HG02623 (cell line): ENCODE results near the gene OSBPL3.
"Not testable (repeated sequence)": the region's sequence is repeated elsewhere in the genome, so short reads cannot be mapped to it uniquely, and the experiment has no call there.

Source experiments
- ATAC-seq: cut with Tn5 transposase; IDR thresholded peaks from one replicate; pipeline ENCODE4 v1.9.1; 2021; ENCODE audit warnings: moderate library complexity; ENCODE audit not compliant: unreplicated experiment

The OSBPL3 gene

DNA sequence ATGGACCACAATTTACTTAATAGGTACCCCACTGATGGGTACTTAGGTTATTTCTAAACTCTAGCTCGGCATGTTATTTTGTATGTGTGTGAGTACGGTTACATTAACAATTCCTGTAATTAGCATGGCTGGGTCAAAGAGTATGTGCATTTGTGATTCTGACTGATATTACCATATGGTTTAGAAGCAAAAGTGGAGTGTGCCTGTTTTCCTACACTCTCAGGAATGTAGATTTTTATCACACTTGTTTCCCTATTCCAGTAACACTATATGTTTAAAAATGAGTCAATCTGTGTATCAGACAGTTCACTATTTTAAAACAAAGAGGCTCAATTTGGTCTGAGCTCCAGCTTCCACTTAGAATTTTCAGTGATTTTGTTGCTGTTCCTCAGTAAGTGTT lies 178.1 kb downstream of the OSBPL3 start:
- no peak for ATAC-seq

DNA sequence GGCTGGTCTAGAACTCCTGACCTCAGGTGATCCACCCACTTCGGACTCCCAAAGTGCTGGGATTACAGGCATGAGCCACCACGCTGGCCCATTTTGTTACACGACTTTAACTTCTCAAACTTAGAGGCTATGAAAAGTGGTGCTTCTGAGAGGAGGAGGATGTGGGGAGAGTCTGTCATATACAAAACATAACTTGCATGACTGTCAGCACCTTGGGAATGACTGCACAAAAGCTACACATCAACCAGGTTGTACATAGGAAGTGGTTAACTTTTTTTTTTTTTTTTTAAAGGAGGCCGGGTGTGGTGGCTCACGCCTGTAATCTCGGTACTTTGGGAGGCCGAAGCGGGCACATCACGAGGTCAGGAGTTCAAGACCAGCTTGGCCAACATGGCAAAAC lies 179.3 kb downstream of the OSBPL3 start:
- ATAC-seq, result no peak

DNA sequence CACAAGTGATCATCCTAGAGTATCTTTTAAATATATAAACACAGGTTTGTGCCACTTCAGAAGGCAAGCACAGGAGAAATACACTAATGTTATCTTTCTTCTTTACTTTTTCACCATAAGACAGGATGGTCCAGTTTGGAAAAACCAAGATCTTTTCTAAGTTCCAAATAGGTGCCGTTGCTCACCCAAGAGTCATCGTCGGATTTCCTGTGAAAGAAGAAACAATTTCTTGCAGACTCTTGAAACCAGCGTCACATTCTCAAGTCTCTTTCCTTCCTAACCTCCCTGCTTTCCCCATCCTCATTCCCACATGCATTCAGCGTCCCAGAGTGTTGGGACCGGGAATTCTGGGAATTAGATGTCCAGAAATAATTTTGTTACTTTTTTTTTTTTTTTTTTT lies 179.9 kb downstream of the OSBPL3 start:
- no peak for ATAC-seq

DNA sequence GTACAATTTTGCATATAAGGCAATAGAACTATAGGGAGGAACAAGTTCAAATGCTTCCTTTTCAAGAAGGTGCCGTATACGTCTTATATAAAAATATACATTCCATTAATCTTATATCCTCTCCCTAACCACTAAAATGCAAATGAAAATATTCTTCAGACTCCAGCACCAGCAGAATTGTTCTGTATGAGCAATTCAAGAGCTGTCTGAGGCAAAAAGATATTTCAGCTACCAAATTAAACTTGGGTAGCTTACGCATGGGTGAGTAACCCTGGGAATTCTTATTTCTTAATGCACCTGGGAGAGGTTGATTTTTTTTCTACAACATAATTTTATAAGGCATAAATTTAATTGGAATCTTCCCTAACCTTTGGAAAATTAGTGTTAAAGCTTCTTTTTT lies 180.5 kb downstream of the OSBPL3 start:
- ATAC-seq, result no peak

DNA sequence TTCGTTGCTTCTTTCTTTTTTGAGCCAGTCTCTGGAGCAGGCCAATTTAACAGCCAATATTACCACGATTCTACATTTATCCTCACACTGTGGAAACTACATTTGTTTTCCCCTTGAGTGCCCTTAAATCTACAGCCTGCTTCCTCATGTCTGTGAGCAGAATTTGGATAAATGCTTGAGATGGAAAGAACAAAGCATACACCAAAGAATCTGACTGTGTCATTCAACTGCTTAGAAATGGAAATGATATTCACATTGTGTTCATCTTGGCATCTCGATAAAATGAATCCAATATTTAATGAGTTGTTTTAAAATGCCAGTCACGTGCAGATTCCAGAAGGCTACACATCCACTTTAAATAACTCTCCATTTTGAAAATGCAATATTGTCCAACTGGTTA lies 181.7 kb downstream of the OSBPL3 start:
- no peak for ATAC-seq

DNA sequence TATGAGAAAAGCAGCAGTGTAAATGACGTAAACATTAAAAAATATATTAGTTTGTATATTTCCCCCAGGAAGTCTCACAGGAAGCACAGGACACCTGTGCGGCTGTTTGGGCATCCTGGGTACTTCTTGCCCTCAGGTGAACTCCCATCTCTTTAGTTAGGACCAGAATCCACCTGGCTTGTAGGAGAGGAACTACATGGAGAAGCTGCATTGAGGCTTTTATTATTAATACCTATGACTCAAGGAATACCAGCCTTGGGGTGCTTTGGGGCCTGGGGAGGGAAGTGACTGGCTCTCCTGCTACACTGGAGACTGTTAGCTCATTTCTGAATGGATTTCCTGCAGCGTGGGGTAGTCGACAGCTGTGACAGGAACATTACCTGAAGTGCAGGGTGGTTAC lies 182.7 kb downstream of the OSBPL3 start:
- no peak for ATAC-seq

DNA sequence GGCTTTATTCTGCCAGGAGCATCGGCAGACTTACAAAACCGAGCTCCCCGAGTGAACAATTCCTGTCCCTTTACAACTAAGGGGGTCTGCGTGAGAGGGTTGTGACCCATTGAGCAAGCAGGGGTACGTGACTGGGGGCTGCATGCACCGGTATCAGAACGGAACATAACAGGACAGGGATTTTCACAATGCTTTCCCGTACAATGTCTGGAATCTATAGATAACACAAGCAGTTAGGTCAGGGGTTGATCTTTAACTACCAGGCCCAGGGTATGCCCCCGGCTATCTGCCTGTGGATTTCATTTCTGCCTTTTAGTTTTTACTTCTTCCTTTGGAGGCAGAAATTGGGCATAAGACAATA lies 184.6 kb downstream of the OSBPL3 start:
- no peak for ATAC-seq

DNA sequence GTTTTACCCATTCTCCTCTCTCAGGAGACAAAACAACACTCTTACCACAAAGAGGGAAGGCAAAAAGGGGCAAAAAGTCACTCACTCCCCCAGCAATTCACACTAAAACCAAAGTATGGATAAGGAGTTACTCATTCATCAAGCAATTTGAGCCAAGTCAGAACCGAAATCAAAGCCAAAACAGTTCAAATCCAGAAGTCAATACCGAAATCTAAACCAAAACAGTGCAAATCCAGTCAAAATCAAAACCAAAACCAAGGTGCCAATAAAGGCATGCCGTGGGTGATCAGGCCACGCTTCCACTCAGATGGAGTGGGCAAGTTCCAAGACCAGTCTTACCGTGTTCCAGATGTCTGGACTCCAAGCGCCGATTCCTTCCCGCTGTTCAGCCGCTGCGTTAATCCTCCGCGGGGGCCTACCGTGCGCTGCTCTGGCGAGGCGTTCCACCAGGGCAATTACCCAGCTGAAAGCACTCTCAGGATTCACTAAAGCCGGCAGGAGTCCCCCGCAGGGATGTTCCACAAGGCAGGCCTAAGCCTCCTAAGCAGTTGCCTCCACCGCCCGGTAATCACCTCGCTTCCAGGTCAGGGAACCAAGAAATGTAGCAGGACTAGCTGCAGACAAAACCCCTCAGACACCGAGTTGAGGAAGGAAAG lies 185.1 kb downstream of the OSBPL3 start:
- not testable (repeated sequence) for ATAC-seq

DNA sequence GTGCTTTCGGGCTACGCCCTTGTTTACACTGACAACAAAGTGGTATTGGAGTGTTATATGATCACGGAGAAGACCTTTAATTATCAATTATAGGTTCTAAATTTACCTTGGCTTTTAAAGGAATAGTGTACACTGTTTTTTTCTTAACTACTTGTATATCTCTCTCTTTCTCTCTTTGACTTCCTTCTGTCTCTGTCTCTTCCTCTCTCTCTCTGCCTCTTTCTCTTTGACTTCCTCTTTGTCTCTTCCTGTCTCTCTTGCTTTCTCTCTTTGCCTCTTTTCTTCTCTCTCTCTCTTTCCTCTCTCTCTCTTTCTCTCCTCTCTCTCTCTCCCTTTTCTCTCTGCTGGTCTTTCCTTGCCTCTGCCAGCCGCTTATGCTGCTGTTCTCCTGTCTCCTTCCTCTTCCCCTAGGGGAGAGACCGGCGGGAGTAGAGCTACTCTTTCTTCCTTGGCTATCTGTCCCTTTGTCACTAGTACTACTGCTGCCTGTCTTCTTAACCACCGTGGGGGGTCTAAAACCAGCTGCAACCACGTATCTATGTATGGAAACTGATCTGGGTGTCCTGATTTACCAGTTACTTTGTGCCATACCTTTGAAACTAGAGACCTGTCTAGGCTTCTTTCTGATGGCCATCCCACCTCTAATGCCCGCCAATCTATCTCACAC lies 185.9 kb downstream of the OSBPL3 start:
- no peak for ATAC-seq

DNA sequence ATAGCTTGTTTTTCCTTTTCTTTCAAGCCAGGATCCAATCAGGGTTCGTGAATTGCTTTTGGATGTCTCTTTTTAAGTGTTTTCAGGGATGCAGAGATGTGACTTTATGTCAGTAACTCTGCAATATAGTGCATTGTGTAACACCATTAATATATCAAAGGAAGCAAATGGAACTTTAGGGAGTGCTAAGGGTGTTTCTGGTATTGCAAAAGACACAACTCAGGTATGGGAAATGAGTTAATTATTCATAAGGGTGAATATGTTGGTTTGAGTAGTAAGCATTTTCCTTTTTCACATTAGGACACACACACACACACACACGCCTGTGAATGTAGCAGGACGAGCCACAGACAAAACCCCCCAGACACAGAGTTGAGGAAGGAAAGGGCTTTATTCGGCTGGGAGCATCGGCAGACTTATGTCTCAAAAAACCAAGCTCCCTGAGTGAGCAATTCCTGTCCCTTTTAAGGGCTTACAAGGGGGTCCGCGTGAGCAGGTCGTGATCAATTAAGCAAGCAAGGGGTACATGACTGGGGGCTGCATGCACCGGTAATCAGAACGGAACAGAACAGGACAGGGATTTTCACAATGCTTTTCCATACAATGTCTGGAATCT lies 190.9 kb downstream of the OSBPL3 start:
- ATAC-seq, result no peak

DNA sequence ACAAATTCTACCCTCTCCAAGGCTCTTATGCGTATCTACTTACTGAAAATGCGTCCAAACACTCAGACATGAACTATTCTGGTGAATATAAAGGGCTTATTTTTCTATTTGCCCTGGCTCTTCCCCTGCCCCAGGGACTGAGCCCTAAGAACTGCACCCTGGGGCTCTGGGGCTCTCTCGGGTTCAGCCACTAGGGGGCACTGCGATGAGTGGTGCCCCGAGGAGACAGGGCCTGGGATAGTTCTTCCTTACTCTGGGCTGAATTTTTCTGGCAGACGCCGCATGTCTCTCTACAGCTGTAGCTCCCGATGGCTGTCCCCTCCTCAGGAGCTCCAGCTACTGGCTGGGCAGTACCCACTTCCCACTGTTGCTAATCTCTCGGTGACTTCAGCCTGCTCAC lies 191.9 kb downstream of the OSBPL3 start:
- ATAC-seq, result no peak

DNA sequence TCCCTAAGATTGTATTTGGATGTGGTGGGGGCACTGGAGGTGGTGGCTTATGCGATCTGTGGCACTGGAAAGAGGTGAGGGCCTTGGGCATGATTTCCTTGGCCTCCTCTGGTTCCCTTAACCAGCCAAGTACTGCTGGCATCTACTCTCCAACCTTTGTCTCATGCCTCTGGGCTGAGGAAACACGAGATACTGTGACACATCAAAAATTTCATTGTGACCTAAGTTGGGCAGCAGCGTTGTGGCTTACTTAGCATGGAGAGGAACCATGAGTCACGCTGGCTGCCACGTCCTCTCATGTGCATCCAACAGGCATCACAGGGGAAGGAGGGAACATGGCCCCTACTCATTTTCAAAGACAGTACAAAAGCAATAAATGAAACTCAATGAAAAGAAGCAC lies 193.0 kb downstream of the OSBPL3 start:
- no peak for ATAC-seq

DNA sequence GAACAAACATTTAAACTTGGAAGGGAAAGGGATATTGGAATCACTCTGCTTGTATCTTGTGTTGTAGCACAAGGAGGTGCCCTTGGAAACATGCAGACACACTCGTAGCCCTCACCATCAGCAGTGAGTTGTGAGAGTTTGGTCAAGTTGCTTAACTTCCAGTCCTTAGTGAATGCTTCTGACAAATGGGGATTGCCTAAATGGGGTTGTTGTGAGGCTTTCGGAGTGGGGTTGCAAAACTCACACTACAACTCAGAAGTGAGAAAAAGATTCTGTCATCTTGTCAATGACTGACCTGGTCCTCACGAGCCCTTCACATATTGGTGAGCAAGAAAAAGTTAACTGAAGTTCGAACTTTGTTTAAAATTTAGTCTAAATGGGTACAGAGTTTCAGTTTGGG lies 193.7 kb downstream of the OSBPL3 start:
- ATAC-seq, result no peak

DNA sequence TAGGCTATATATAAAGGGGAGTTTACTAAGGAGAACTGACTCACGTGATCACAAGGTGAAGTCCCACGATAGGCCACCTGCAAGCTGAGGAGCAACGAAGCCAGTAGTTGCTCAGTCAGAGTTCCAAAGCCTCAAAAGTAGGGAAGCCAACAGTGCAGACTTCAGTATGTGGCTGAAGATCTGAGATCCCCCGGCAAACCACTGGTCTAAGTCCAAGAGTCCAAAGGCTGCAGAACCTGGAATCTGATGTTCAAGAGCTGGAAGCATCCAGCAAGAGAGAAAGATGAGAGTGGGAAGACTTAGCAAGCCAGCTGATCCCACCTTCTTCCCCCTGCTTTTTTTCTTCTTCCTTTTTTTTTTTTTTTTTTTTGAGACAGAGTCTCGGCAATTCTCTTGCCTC lies 195.7 kb downstream of the OSBPL3 start:
- ATAC-seq, result no peak

DNA sequence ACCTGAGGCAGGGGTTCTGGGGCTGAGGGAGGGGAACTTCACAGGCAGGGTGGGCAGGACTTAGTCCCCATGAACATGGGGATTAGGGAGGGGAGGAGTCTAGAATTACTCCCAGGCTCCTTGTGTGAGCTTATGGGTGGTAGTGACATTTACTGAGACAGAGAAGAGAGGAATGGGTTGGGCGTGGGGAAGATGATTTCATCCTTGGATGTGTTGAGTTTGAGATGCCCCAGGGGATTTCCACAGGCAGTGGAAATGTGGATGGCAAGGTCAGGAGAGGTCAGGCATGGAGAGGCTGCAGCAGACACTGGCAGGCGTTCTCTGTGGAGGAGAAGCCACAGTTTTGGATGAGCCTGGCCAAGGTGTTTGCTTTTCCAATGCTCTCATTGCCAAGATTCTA lies 196.3 kb downstream of the OSBPL3 start:
- ATAC-seq, result no peak

DNA sequence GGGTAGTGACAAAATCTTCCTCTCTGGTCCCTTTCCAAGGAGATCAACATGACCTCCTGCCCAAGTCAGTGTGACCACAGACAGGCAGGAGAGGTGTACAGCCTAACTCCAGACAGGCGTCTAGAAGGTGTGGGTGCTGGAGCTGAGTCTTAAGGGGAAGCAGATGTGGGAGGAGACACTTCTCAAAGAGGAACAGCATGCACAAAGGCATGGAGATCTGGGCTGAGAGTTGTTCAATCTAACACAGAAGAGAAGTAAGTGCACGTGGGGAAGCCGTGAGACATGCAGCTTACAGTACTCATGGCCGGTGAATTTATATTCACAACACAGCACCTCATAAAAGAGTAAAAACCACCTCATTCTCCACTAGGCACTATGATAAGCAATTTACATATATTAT lies 198.9 kb downstream of the OSBPL3 start:
- no peak for ATAC-seq

DNA sequence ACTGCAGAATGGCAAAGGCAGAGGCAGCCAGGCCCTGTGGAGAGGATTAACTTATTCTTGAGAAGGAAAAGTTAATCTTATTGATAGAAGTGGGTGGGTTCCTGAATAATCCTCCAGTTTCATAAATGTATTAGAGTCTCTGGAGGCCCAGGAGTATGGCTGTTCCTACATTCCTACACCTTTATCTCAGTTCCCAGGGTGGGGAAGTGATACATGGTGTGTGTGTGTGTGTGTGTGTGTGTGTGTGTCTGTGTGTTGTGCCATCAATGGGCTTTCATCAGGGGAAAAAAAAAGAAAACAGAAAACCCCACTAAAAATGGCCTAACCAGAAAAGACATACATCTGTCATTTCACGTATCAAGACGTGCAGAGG lies 200.7 kb downstream of the OSBPL3 start:
- no peak for ATAC-seq

DNA sequence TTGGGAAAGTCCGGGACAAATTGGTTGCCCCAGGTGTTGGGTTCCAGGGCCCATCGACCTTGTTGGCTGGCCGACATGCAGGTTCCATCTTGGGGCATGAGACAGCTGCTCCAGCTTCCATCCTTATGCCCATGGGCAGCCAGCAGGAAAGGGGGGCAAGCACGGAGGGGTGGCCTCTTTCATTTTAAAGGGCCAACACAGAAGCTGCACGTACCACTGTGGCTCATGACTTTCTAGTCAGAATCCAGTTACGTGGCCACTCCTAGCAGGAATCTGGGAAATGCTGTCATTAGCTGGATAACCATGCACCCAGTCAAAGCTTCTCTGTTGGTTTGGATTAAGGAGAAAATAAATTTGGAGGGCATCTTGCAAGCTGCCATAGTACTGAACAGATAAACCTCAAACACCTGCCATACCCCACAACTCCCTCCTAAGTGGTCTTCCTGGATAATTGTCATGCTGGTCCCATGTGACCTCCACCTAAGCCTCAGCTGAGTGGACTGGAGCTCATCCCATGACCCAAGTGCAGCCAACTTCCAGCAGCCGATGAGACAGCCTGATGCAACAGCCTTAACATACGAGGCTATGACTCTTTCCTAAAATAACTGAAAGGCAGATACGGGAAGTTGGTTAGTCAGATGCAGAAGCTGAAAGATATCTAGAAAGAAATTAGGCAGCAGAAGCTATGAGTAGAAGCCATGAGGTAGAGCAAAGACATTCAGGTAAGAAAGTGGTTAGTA lies 201.3 kb downstream of the OSBPL3 start:
- ATAC-seq, result peak; percentile 42

DNA sequence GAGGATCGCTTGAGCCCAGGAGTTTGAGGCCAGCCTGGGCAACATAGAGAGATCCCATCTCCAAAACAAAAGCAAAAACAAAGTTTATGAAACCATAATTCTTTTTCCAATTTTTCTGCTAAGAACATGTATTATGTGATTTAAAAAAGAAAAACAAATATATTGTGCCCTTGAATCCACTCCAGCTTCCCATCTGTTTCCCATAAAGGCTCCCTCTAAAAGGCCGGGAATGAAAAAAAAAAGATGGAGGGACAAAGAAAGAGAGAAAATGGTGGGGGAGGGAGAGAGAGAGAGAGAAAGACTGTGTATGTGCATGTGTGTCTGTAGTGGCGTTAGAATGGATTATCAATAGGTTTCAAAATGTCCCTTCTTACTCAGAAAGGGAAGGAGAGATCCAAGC lies 202.2 kb downstream of the OSBPL3 start:
- ATAC-seq, result no peak

DNA sequence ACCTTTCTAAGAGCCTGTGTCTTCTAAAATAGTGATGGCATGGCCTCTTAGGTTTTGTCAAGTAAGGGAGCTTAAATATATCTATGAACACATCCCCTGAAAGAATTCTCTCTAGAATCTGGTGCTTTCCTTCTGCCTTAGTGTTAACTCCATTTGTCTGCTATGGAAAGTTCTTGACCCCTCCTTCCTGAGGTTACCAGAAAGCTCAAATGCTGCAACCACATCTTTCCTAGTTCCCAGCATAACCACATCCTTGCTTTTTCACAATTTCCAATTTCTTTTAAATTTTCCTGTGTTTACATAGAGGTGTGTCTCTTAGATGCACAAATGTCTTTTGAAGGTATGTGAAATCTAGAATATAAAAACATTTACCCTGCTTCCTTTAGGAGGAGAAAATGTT lies 206.3 kb downstream of the OSBPL3 start:
- no peak for ATAC-seq

DNA sequence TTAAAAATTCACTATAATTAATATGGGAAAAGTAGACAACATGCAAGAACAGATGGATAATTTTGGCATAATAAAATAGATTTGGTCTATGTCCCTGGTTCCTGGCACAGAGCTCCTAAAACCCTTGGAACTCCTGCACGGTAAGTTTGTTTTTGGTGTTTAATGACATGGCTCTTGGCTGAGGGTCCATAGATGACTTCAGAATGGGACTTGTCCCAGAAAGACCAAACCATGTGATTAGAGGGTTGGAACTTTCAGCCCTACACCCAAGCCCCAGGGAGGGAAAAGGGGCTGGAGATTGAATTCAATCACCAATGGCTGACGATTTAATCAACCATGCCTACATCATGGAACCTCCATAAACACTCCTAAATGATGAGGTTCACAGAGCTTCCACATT lies 210.1 kb downstream of the OSBPL3 start:
- no peak for ATAC-seq
